Measurements from ENCODE around the gene NSG1.

- TF ChIP-seq CTCF (IDR thresholded peaks at IDR 0.05) (no peak), EP300 (IDR thresholded peaks at IDR 0.05) (no peak), POLR2A (IDR thresholded peaks at IDR 0.05) (no peak)
Measured at GRCh38 chr4:4361883-4362282, 25.0 kb upstream of the NSG1 start.
